Sigmoid colon (tissue), 3 donors: ENCODE results near the gene GCHFR.

Experiments used
- CTCF ChIP-seq, 4 experiments: fragments of 450-650 bp in 3 of 4; fragments of 200-600 bp in 1 of 4; IDR thresholded peaks; one replicate each; pipeline ENCODE4 v1.5.1; 2016 to 2019; ENCODE audit warnings: antibody characterized with exemption in 4 of 4, mild to moderate bottlenecking in 3 of 4, moderate library complexity in 2 of 4
- POLR2A ChIP-seq, 2 donors: fragments of 450-650 bp; IDR thresholded peaks; one replicate each; pipeline ENCODE4 v1.6.1; 2016; ENCODE audit warnings: antibody characterized with exemption in 2 of 2, mild to moderate bottlenecking in 2 of 2, moderate library complexity in 2 of 2

GRCh38 chr15:40722934-40723333, 40.9 kb upstream of the GCHFR start:
- TF ChIP-seq CTCF (IDR thresholded peaks at IDR 0.05): no peak
- TF ChIP-seq POLR2A (IDR thresholded peaks at IDR 0.05): no peak
